Mesendoderm (in vitro differentiated cells): ENCODE measurements around the gene CRTC3.
"Not testable (repeated sequence)": the region's sequence is repeated elsewhere in the genome, so short reads cannot be mapped to it uniquely, and the experiment has no call there.

Experiments
- DNase-seq: peaks from one replicate; pipeline ENCODE4 v3.0.0; 2013
- H2AK5ac ChIP-seq: 2 replicates; pipeline ENCODE4 v1.6.1; 2013; ENCODE audit warnings: low read length, inconsistent platforms
- H2BK120ac ChIP-seq: 2 replicates; pipeline ENCODE4 v1.6.1; 2013; ENCODE audit warnings: low read depth, mild to moderate bottlenecking, low read length, moderate library complexity, mixed read lengths
- H2BK15ac ChIP-seq: replicated peaks from 2 replicates; pipeline ENCODE4 v1.6.1; 2013; ENCODE audit warnings: low read depth, mild to moderate bottlenecking, moderate library complexity
- H2BK5ac ChIP-seq: 2 replicates; pipeline ENCODE4 v1.6.1; 2013; ENCODE audit warnings: low read length, inconsistent platforms
- H3K18ac ChIP-seq: 2 replicates; pipeline ENCODE4 v1.6.1; 2013; ENCODE audit warnings: mild to moderate bottlenecking, low read length, mixed read lengths
- H3K23ac ChIP-seq: one replicate; pipeline ENCODE4 v1.6.1; 2013; ENCODE audit warnings: low read length
- H3K27ac ChIP-seq: 2 replicates; pipeline ENCODE4 v1.5.1; 2013; ENCODE audit warnings: low read depth, mild to moderate bottlenecking, inconsistent platforms, low read length, moderate library complexity
- H3K27me3 ChIP-seq: 2 replicates; pipeline ENCODE4 v1.6.1; 2013; ENCODE audit warnings: low read length, control low read depth, mild to moderate bottlenecking, inconsistent platforms; ENCODE audit not compliant: insufficient read depth, poor library complexity
- H3K36me3 ChIP-seq: 2 replicates; pipeline ENCODE4 v1.6.1; 2013; ENCODE audit warnings: low read length, inconsistent platforms; ENCODE audit not compliant: control insufficient read depth, insufficient read depth
- H3K4ac ChIP-seq: one replicate; pipeline ENCODE4 v1.6.1; 2013; ENCODE audit warnings: low read depth, mild to moderate bottlenecking, low read length, moderate library complexity
- H3K4me1 ChIP-seq: 2 replicates; pipeline ENCODE4 v1.6.1; 2013; ENCODE audit warnings: low read depth, low read length, inconsistent platforms; ENCODE audit not compliant: control insufficient read depth
- H3K4me2 ChIP-seq: 2 replicates; pipeline ENCODE4 v1.6.1; 2013; ENCODE audit warnings: low read length
- H3K4me3 ChIP-seq: 2 replicates; pipeline ENCODE4 v1.5.1; 2013; ENCODE audit warnings: mild to moderate bottlenecking, low read length
- H3K56ac ChIP-seq: one replicate; pipeline ENCODE4 v1.6.1; 2013; ENCODE audit warnings: low read length
- H3K79me1 ChIP-seq: 2 replicates; pipeline ENCODE4 v1.6.1; 2013; ENCODE audit warnings: low read length, inconsistent platforms
- H3K79me2 ChIP-seq: 2 replicates; pipeline ENCODE4 v1.6.1; 2013; ENCODE audit warnings: mild to moderate bottlenecking, low read length; ENCODE audit not compliant: control insufficient read depth, insufficient read depth
- H3K9ac ChIP-seq: 2 replicates; pipeline ENCODE4 v1.6.1; 2013; ENCODE audit warnings: low read length, inconsistent platforms
- H4K5ac ChIP-seq: one replicate; pipeline ENCODE4 v1.6.1; 2013; ENCODE audit warnings: low read length
- H4K8ac ChIP-seq: one replicate; pipeline ENCODE4 v1.6.1; 2013; ENCODE audit warnings: low read depth, mild to moderate bottlenecking, control low read depth, low read length, moderate library complexity
- WGBS: extraction: QIAGEN DNeasy Blood & Tissue Kit; methylation state at CpG from one replicate; pipeline ENCODE4 v1.1.7; 2013; ENCODE audit warnings: low lambda C conversion rate, missing lambda C conversion rate; ENCODE audit not compliant: insufficient coverage; ENCODE audit errors: extremely low coverage; 5-methylcytosine and 5-hydroxymethylcytosine counted together

The CRTC3 gene

DNA sequence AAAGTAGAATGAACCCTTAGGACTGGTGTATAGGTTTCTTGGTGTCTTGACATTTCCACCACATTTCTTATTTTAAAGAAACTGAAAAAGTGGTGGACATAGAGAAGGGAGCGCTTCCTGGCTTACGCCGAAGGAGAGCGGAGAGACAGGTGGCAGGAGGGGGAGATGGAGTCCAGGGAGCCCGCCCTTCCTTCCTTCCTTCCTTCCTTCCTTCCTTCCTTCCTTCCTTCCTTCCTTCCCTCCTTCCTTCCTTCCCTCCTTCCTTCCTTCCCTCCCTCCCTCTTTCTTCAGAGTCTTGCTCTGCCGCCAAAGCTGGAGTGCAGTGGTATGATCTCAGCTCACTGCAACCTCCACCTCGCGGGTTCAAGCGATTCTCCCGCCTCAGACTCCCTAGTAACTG is 143.6 kb downstream of the CRTC3 start:
- not testable (repeated sequence) for H3K4ac ChIP-seq, H3K36me3 ChIP-seq, H2BK15ac ChIP-seq, H2BK120ac ChIP-seq, H3K27ac ChIP-seq, H3K23ac ChIP-seq, H3K79me1 ChIP-seq, H3K4me1 ChIP-seq, H3K27me3 ChIP-seq, H3K79me2 ChIP-seq, H3K56ac ChIP-seq, H3K4me2 ChIP-seq, DNase-seq, H3K18ac ChIP-seq, H2AK5ac ChIP-seq, H3K9ac ChIP-seq, H2BK5ac ChIP-seq, H3K4me3 ChIP-seq, H4K5ac ChIP-seq, H4K8ac ChIP-seq
- WGBS, result no CpG with 5 or more reads among the region's 10 CpGs

DNA sequence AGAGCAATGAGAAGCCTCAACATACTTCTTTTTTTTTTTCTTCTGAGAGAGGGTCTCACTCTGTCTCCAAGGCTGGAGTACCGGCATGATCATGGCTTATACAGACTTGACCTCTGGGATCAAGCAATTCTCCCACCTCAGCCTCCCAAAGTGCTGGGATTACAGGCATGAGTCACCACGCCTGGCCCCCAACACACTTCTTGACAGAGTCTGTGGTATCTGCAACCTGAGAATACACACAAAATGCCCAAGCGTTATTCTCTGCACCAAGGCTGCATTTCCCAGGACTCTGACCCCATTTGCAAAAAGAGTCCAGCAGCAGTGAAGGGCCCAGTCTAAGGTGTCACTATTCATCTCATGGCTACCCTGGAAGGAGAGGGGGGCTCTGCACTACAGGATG is 144.8 kb downstream of the CRTC3 start:
- DNase-seq, result no peak
- WGBS, result no CpG with 5 or more reads among the region's 3 CpGs
- no peak overlapping the region for H3K4me2 ChIP-seq
- H2AK5ac ChIP-seq, result no peak overlapping the region
- no peak overlapping the region for H3K18ac ChIP-seq
- H3K56ac ChIP-seq, result no peak overlapping the region
- no peak overlapping the region for H4K8ac ChIP-seq
- no peaks in the 10 kb centered on the region for H3K36me3 ChIP-seq
- no peak overlapping the region for H3K23ac ChIP-seq
- no peak overlapping the region for H4K5ac ChIP-seq
- no peak overlapping the region for H3K4ac ChIP-seq
- H3K9ac ChIP-seq, result no peak overlapping the region
- no peak overlapping the region for H2BK120ac ChIP-seq
- no peaks in the 10 kb centered on the region for H3K79me2 ChIP-seq
- no peaks in the 10 kb centered on the region for H3K27me3 ChIP-seq
- no peak overlapping the region for H2BK15ac ChIP-seq
- no peak overlapping the region for H2BK5ac ChIP-seq
- H3K27ac ChIP-seq, result no peak overlapping the region
- no peaks in the 10 kb centered on the region for H3K79me1 ChIP-seq
- H3K4me3 ChIP-seq, result no peak overlapping the region
- no peaks in the 10 kb centered on the region for H3K4me1 ChIP-seq

GRCh38 chr15:90675464-90675863 is 145.7 kb downstream of the CRTC3 start:
- Histone ChIP-seq H3K23ac (no peak overlapping the region), H3K4me2 (no peak overlapping the region), H2BK15ac (no peak overlapping the region), H3K18ac (no peak overlapping the region), H3K56ac (no peak overlapping the region), H2AK5ac (no peak overlapping the region), H2BK5ac (no peak overlapping the region), H3K79me1 (no peaks in the 10 kb centered on the region), H3K4me3 (no peak overlapping the region), H4K5ac (no peak overlapping the region), H3K27ac (no peak overlapping the region), H3K4ac (no peak overlapping the region), H3K9ac (no peak overlapping the region), H4K8ac (no peak overlapping the region), H3K79me2 (no peaks in the 10 kb centered on the region), H3K36me3 (no peaks in the 10 kb centered on the region), H3K4me1 (no peaks in the 10 kb centered on the region), H2BK120ac (no peak overlapping the region), H3K27me3 (no peaks in the 10 kb centered on the region)
- no peak for DNase-seq
- no CpG with 5 or more reads among the region's 5 CpGs for WGBS

DNA sequence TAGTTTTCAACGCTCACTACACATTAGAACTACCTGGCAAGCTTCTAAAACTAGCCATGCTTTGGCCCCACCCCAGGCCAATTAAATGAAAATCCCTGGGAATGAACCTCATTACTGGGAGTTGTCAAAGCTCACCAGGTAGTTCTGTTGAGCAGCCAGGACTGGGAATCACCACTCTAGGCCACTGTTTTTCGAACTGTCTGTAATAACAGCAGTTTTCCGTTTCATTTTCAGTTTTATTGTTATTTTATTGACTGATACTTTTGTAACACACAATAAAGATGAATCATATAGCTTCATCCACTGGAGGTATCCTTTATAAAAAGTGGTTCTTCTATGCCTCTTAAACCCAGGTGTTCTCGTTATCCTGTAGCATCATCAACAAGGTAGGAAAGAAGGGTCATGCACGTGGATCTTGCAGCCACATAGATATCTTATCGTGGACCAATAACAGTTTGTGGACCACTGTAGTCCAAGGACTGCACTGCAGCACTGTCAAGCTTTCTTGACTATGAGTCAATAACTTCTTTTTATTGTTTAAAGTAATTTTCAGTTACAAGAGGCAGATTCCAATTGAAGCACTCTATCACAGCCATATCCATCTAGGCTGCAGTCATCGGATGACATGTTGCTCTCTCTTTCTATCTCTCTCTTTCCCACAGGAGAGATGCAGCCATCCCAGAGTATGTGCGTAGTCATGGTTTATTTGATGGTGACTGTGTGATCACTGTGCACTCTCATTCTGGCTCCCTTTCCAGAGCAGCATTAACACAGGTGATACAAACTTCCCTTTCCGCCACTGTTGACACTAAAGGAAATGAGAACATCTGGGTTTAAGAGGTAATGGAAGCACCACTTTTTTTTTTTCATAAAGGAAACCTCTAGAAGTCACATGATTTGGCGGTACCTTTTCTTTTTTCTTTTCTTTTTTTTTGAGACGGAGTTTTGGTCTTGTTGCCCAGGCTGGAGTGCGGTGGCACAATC is 148.4 kb downstream of the CRTC3 start:
- Histone ChIP-seq H2BK15ac (no peak overlapping the region), H3K56ac (no peak overlapping the region), H3K27ac (no peak overlapping the region), H3K4ac (no peak overlapping the region), H2BK120ac (no peak overlapping the region), H3K4me3 (no peak overlapping the region), H4K8ac (no peak overlapping the region), H3K4me1 (no peaks in the 10 kb centered on the region), H3K4me2 (no peak overlapping the region), H2BK5ac (no peak overlapping the region), H3K23ac (no peak overlapping the region), H3K27me3 (no peaks in the 10 kb centered on the region), H3K18ac (no peak overlapping the region), H3K9ac (no peak overlapping the region), H3K36me3 (no peaks in the 10 kb centered on the region), H3K79me2 (no peaks in the 10 kb centered on the region), H2AK5ac (no peak overlapping the region), H4K5ac (no peak overlapping the region), H3K79me1 (no peaks in the 10 kb centered on the region)
- WGBS, result no CpG with 5 or more reads among the region's 12 CpGs
- no peak for DNase-seq

GRCh38 chr15:90679959-90680358 is 150.2 kb downstream of the CRTC3 start:
- DNase-seq, result no peak
- WGBS, result no CpG with 5 or more reads among the region's 3 CpGs
- Histone ChIP-seq H3K27ac (no peak overlapping the region), H3K4me3 (no peak overlapping the region), H3K4me1 (no peaks in the 10 kb centered on the region), H3K18ac (no peak overlapping the region), H3K9ac (no peak overlapping the region), H3K4ac (no peak overlapping the region), H2BK15ac (no peak overlapping the region), H3K23ac (no peak overlapping the region), H2BK5ac (no peak overlapping the region), H3K27me3 (no peaks in the 10 kb centered on the region), H4K8ac (no peak overlapping the region), H4K5ac (no peak overlapping the region), H3K4me2 (no peak overlapping the region), H2BK120ac (no peak overlapping the region), H3K79me1 (no peaks in the 10 kb centered on the region), H3K36me3 (no peaks in the 10 kb centered on the region), H2AK5ac (no peak overlapping the region), H3K56ac (no peak overlapping the region), H3K79me2 (no peaks in the 10 kb centered on the region)
